Stimulated activated naive CD8-positive, alpha-beta T cell treated with anti-CD3 and anti-CD28 coated beads, Interleukin-15, Interleukin-2, amounts not matched to agents 100 U/mL and 50 U/mL, for 24 hours (primary cell): ENCODE measurements around the gene SCP2.
"Not testable (repeated sequence)": the region's sequence is repeated elsewhere in the genome, so short reads cannot be mapped to it uniquely, and the experiment has no call there.

Source experiments
- ATAC-seq: fragments of 150-1000 bp; cut with Tn5 transposase; one replicate; pipeline ENCODE4 v1.10.0; 2021
- DNase-seq: peaks from one replicate; pipeline ENCODE4 v3.0.0; 2021

The SCP2 gene

GRCh38 chr1:52973841-52974240 lies 46.8 kb downstream of the SCP2 start:
- DNase-seq (no peak), ATAC-seq (no peak)

GRCh38 chr1:52976183-52977035 lies 49.3 kb downstream of the SCP2 start:
- ATAC-seq (no peak), DNase-seq (no peak)

- DNase-seq (no peak), ATAC-seq (no peak)
Observed at GRCh38 chr1:52978045-52978444, 51.0 kb downstream of the SCP2 start.

DNA sequence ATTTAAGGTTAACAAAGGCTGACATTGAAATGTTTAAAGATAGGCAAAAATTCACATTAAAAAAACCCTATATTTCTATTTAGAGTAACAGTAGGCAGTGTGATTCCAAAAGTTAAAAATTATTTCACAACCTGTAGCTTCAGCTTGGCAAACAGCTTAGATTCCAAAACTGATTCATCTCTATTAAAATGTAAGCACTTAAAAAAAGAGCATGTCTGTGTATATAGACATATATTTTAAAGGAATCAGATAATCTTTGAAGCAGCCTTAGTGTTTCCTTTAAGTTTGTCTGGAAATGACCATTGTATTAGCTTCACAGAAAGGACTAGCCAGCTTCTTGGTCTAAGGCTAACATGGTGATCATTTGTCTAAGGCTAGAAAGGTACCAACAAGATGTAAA lies 65.7 kb downstream of the SCP2 start:
- not testable (repeated sequence) for ATAC-seq, DNase-seq

DNA sequence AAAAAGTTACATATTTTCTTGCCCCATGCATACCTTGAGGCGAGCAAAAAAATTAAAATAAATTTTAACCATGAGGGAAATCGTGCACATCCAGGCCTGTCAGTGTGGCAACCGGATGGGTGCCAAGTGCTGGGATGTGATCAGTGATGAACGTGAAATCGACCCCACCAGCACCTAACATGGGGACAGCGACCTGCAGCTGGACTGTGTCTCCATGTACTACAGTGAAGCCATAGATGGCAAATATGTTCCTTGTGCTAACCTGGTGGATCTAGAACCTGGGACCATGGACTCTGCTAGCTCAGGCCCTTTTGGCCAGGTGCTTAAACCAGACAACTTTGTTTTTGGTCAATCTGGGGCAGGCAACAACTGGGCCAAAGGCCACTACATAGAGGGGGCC lies 67.6 kb downstream of the SCP2 start:
- DNase-seq = no peak
- ATAC-seq = no peak

DNA sequence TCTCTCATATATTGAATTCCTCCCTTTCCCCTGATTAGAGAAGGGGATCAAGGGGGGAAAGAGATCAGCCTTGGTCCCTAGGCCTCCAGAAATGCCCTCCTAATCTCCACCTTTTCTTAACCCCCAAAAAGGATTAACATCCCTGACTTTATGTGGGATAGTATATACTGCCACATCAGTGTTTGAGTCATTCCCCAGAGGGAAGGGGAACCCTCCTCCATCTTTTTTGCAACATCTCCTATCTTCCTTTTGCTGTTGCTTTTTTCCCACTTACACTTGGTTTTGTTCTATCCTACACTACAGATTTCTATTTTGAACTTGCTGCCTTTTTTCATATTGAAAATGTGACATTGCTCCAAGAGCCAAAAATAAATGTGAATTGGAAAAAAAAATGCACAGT lies 69.6 kb downstream of the SCP2 start:
- no peak for DNase-seq
- ATAC-seq = no peak

DNA sequence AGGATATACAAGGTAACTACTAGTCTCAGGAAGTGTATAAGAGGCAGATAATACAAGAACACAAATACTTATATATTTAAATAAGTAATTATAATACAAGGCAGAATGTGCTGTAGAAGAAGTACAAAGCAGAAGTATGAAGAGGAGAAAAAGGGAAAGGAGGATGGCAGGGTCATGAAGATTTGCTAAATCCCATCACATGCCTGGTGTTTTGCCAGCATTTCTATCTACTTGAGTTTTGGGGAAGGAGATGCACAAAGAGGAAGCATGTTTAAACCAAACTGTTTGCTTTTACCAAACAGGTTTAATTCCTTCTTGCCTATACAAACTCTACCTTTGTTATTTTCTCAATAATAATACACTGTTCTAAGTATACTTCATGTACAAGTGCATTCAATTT lies 74.1 kb downstream of the SCP2 start:
- no peak for DNase-seq
- ATAC-seq = no peak

GRCh38 chr1:53006612-53007011 lies 79.5 kb downstream of the SCP2 start:
- not testable (repeated sequence) for ATAC-seq, DNase-seq

- ATAC-seq, DNase-seq: not testable (repeated sequence)
Observed at GRCh38 chr1:53010247-53010646, 83.2 kb downstream of the SCP2 start.

GRCh38 chr1:53011175-53011574 lies 84.1 kb downstream of the SCP2 start:
- DNase-seq (no peak), ATAC-seq (no peak)

GRCh38 chr1:53014791-53015507 lies 87.9 kb downstream of the SCP2 start:
- ATAC-seq = peak; percentile 99
- peak; percentile 72 for DNase-seq

- no peak for ATAC-seq
Observed at GRCh38 chr1:53015508-53015860, 88.4 kb downstream of the SCP2 start.

GRCh38 chr1:53016705-53017104 lies 89.6 kb downstream of the SCP2 start:
- ATAC-seq (no peak), DNase-seq (no peak)

More at GRCh38 chr1:53015508-53015860, 88.4 kb downstream of the SCP2 start:
- no peak for DNase-seq

GRCh38 chr1:53020588-53020987 lies 93.5 kb downstream of the SCP2 start:
- ATAC-seq (no peak), DNase-seq (no peak)

DNA sequence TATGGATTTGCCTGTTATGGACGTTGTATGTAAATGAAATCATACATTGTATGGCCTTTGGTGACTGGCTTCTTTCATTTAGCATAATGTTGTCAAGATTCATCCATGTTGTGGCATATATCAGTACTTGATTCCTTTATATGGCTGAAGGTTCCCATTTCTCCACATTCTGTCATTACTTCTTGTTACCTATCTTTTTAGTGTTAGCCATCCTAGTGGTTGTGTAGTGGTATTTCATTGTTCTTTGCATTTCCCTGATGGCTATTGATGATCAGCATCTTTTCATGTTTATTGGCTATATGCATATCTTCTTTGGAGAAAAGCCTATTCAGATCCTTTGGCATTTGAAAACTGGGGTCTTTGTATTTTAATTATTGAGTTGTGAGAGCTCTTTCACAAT lies 95.1 kb downstream of the SCP2 start:
- ATAC-seq (no peak), DNase-seq (no peak)

GRCh38 chr1:53023546-53023945 lies 96.5 kb downstream of the SCP2 start:
- DNase-seq = no peak
- no peak for ATAC-seq

DNA sequence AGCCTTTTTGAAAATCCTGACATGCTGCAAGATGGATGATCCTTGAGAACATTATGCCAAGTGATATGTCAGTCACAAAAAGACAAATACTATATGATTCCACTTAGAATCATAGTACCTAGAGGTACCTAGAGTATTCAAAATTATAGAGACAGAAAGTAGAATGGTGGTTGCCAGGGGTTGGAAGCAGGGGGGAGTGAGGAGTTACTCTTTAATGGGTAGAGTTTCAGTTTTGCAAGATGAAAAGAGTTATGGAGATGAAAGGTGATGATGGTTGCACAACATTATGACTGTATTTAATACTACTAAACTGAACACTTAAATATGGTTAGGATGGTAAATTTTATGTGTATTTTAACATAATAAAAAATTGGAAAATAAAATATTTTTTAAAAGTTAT lies 97.0 kb downstream of the SCP2 start:
- DNase-seq = no peak
- no peak for ATAC-seq

DNA sequence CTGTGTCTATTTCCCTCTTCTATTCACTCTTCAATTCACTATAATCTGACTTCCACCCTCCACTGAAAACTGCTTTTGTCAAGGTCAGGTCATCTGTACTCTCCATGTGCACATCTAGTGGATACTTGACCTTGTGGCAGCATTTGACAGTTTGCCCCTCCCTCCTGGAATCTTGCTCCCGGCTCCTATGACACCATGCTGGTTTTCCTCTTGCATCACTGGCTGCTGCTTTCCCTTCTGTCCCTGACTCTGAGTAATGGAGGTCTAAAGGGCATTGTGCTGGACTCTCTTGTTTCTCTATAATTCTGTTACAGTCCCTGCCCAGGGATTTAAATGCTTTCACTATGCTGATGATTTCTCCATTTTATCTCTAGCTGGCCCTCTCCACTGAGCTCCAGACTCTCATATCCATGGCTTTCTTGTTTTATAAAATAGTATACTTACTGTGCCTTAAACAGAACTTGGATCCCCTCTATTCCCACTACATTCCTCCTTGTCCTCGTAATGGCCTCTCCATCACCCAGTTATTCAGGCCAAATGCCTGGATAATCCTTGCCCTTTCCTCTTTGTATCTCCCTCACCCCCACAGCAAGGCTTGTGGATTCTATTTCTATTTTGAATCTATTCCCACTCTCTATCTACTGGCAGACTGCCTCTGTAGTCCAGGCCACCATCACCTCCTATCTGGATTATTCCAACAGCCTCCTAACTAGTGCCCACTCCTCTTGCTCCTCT lies 98.1 kb downstream of the SCP2 start:
- no peak for ATAC-seq
- no peak for DNase-seq

DNA sequence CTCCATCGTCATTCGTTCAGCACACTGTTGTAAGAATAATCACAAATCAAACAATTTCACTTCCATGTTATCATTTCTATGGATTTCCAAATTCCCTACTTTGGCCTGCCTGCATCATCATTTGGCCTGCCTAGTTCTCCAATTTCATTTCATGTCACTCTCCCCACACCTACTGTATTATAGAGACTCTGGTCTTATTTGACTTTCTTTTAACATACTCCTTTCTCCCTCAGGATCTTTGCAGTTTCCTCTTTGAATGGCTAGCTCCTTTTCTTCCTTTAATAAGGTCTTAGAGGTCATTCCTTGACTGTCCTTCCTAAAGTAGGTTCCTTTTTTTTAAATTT lies 98.7 kb downstream of the SCP2 start:
- no peak for ATAC-seq
- no peak for DNase-seq

GRCh38 chr1:53026254-53026653 lies 99.2 kb downstream of the SCP2 start:
- no peak for DNase-seq
- no peak for ATAC-seq

DNA sequence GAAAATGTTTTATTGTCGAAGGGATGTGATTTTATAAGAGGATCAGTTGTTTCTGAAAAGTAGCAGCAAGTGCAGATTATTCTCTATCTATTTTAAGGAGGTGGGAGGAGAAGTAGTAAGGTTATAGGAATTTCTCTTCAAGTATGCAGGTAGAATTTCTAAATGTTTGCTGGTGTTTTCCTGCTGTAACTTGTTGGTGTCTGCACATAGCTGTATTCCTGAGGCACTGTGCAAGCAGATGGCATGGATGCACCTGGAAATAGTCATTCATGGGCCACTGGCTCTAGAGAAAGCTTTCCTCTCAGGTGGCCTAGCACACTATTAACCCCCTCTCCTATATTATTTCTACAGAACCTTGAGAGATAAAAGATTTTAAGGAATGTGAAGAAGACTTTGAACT lies 104.7 kb downstream of the SCP2 start:
- ATAC-seq = no peak
- no peak for DNase-seq

GRCh38 chr1:53037159-53037558 lies 110.1 kb downstream of the SCP2 start:
- ATAC-seq (no peak), DNase-seq (no peak)

DNA sequence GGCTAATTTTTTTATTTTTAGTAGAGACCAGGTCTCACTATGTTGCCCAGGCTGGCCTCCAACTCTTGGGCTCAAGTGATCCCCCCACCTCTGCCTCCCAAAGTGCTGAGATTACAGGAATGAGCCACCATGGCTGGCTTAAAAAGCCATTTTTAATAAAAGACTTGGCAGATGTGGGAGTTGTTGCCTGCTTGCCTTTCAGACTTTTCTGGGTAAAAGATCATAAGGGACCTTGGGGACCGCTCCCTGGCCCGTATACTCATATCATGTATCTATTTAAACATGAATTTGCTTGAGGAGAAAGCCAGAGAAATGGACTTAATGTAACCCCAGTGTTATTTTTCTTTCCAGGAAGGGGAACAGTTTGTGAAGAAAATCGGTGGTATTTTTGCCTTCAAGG lies 111.5 kb downstream of the SCP2 start:
- no peak for ATAC-seq
- DNase-seq = no peak
